HG03558 (cell line): Measurements from ENCODE around the gene RFPL1.

Source experiments
- ATAC-seq: cut with Tn5 transposase; IDR thresholded peaks from one replicate; pipeline ENCODE4 v1.9.1; 2021; ENCODE audit warnings: moderate number of reproducible peaks; ENCODE audit not compliant: unreplicated experiment; ENCODE audit errors: extremely low read depth

Gene RFPL1

DNA sequence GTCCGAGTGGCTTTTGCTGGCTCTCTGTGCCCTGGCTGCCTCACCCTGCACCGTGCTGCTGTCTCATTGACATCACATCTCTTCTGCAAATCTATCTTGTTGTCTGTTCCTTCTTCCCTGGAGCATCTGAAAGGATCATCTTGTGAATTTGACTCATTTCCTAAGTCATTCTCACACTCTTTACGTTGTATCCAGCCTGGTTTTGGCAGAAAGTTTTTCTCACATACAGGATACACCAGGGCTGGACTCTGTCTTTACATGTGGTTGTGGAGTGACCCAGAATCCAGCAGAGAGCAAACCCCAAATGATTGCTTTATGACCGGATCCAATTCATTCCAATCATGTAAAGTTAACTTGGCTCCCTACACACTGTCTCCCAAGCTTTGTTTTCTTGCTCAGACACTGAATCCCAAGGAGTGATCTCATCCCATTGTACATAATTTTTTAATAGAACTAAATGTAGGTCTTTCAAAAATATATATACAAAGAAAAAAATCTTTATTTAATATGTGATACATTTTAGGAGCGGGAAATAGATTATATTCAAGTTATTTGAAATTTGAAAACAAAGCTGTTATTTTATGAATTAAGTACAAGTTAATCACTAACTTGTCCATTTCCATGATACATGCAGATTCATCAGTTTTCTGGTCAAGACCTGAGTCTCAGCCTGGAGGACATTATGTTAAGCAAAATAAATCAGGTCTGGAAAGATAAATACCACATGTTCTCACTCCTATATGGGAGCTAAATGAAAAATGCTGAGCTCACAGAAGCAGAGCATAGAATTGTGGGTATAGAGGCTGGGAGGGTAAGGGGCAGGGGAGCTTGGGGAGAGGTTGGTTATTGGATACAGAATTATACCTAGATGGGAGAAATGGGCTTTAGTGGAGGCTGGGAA lies 2.9 kb upstream of the RFPL1 start:
- no peak for ATAC-seq

GRCh38 chr22:29442976-29443375 lies 4.6 kb downstream of the RFPL1 start:
- no peak for ATAC-seq

GRCh38 chr22:29443452-29443851 lies 5.1 kb downstream of the RFPL1 start:
- ATAC-seq = no peak

GRCh38 chr22:29443861-29444792 lies 5.7 kb downstream of the RFPL1 start:
- ATAC-seq = no peak

- no peak for ATAC-seq
Measured at GRCh38 chr22:29445508-29445907, 7.1 kb downstream of the RFPL1 start.

DNA sequence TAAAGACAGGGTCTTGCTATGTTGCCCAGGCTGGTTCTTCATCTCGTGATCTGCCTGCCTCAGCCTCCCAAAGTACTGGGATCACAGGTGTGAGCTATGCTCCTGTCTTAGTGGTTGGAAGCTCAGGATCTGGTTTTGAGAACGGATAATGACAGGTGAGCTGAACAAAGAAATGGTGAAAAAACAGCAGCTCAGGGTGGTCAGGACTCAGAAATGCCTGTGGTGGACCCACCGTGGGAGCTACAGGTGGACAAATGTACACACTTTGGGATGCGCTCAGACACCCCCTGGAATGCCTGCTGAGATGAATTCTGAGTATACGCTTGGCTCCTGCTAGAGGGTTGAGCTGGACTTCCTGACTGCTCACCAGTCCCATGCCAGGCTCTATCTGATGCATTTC lies 9.5 kb downstream of the RFPL1 start:
- no peak for ATAC-seq

- ATAC-seq = no peak
Measured at GRCh38 chr22:29449296-29449875, 11.0 kb downstream of the RFPL1 start.

- ATAC-seq = no peak
Measured at GRCh38 chr22:29450222-29450621, 11.8 kb downstream of the RFPL1 start.

- ATAC-seq = no peak
Measured at GRCh38 chr22:29451863-29452262, 13.5 kb downstream of the RFPL1 start.

DNA sequence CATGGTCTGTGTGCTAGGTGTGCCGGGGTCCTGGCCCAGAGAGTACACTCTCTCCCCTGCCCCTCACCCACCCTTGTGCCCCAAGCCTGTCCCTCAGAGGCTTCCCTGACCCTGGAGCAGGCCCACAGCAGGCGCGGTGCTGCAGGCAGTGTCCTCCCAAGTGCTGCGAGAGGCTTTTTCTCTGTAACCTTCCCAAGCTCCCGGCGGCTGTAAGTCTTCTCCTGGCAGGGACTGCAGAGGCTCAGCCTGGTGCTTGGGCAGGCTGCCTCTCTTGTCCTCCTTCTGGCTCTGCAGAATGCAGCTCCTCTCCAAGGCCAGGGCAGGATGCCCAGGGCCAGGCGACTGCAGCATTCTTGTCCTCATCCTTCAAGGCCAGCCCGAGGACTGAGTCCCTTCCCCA lies 15.9 kb downstream of the RFPL1 start:
- no peak for ATAC-seq

- ATAC-seq = no peak
Measured at GRCh38 chr22:29456211-29456671, 17.9 kb downstream of the RFPL1 start.

DNA sequence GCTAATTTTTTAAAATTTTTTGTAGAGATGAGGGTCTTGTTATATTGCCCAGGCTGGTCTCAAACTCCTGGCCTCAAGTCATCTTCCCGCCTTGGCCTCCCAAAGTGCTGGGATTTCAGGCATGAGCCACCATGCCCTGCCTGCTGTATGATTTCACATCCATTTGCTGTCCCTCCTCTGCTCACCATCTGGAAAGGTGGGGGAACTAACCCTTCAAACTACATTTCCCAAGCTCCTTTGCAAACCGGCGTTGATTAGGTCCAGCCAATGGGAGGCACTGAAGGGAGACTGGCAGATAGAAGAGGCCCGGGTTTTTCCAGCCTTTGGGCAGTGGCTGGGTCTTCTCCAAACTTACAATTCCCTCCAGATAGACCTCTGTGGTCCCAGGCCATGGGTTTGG lies 19.3 kb downstream of the RFPL1 start:
- no peak for ATAC-seq

GRCh38 chr22:29458551-29458950 lies 20.2 kb downstream of the RFPL1 start:
- ATAC-seq = no peak

GRCh38 chr22:29459773-29460172 lies 21.4 kb downstream of the RFPL1 start:
- ATAC-seq = no peak

- no peak for ATAC-seq
Measured at GRCh38 chr22:29461263-29461662, 22.9 kb downstream of the RFPL1 start.

GRCh38 chr22:29463629-29464028 lies 25.2 kb downstream of the RFPL1 start:
- ATAC-seq = no peak

GRCh38 chr22:29464581-29464980 lies 26.2 kb downstream of the RFPL1 start:
- ATAC-seq = no peak

GRCh38 chr22:29469755-29470154 lies 31.4 kb downstream of the RFPL1 start:
- ATAC-seq = no peak

DNA sequence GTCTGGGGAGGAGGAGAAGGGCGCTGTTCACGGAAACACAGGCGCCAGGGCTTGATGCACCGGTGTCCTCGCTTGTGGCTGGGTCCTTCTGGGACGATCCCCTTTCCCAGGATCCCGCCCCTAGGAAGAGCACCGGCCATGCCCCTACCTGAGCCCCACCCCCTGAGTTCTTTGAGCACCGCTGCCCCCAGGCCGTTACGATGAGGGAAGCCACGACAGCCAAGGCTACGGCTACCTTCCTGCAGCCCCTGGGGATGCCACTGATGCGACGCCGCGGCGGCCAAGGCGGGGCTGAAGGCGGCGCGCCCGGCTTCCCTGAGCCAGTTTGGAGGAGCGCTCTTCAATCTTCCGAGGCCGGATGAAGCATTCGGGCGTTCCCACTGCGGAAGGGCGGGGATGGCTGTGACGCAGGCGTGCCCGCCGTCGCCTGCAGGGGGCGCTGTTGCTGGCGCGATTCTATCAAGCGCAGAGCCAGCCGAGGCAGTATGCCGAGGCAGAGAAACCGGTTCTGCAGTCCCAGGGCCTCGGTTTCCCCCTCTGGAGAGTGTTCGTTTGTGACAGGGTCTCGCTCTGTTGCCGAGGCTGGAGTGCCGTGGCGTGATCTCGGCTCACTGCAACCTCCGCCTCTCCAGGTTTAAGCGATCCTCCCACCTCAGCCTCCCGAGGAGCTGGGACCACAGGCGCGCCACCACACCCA lies 31.9 kb downstream of the RFPL1 start:
- ATAC-seq = no peak

- no peak for ATAC-seq
Measured at GRCh38 chr22:29473001-29473400, 34.6 kb downstream of the RFPL1 start.
